Measurements from ENCODE around the gene MAN1C1. TPM values are rescaled to one million over a fixed set of nuclear protein-coding genes. Genes with fewer than 3 reads are reported as not detected.
"Not testable (repeated sequence)": the region's sequence is repeated elsewhere in the genome, so short reads cannot be mapped to it uniquely, and the experiment has no call there.

The MAN1C1 gene
- total and polyA plus RNA-seq, 9 donors: 5.2 to 17.4 (median 12.2) TPM

GRCh38 chr1:25653558-25653957 lies 37.0 kb downstream of the MAN1C1 start:
- Histone ChIP-seq H3K9me3 (replicated peaks; ENCODE audit: control insufficient read depth, low read depth, low read length) (no peaks in the 10 kb centered on the region), H3K36me3 (ENCODE audit: control insufficient read depth, insufficient read depth, low read length) (no peaks in the 10 kb centered on the region), H3K27me3 (ENCODE audit: control insufficient read depth, insufficient read depth, low read length) (no peaks in the 10 kb centered on the region), H3K27ac (ENCODE audit: low read length) (no peak overlapping the region), H3K4me1 (ENCODE audit: control insufficient read depth, insufficient read depth, low read length) (peaks cover 46% of the 10 kb centered on the region), H3K4me3 (ENCODE audit: low read length) (no peak overlapping the region)
- no peak for DNase-seq
- WGBS (ENCODE audit: insufficient coverage): 76% methylated on average over 7 of the region's 10 CpGs

- DNase-seq: no peak
- H3K27me3 ChIP-seq (ENCODE audit: control insufficient read depth, insufficient read depth, low read length): no peaks in the 10 kb centered on the region
- no peaks in the 10 kb centered on the region for H3K36me3 ChIP-seq (ENCODE audit: control insufficient read depth, insufficient read depth, low read length)
- H3K4me1 ChIP-seq (ENCODE audit: control insufficient read depth, insufficient read depth, low read length): peaks cover 53% of the 10 kb centered on the region
- no peaks in the 10 kb centered on the region for H3K9me3 ChIP-seq (replicated peaks; ENCODE audit: control insufficient read depth, low read depth, low read length)
- 100% methylated on average over 2 of the region's 6 CpGs for WGBS (ENCODE audit: insufficient coverage)
- no peak overlapping the region for H3K27ac ChIP-seq (ENCODE audit: low read length)
- H3K4me3 ChIP-seq (ENCODE audit: low read length): no peak overlapping the region
These were observed 37.6 kb downstream of the MAN1C1 start for GRCh38 chr1:25654109-25654660.

- WGBS (ENCODE audit: insufficient coverage): 60% methylated on average over 1 of the region's 6 CpGs
These were observed 40.7 kb downstream of the MAN1C1 start for GRCh38 chr1:25657121-25657882.

GRCh38 chr1:25657883-25658760 lies 41.5 kb downstream of the MAN1C1 start:
- Histone ChIP-seq H3K27me3 (ENCODE audit: control insufficient read depth, insufficient read depth, low read length) (no peaks in the 10 kb centered on the region), H3K4me3 (ENCODE audit: low read length) (no peak overlapping the region), H3K36me3 (ENCODE audit: control insufficient read depth, insufficient read depth, low read length) (no peaks in the 10 kb centered on the region), H3K27ac (ENCODE audit: low read length) (no peak overlapping the region), H3K4me1 (ENCODE audit: control insufficient read depth, insufficient read depth, low read length) (peaks cover 30% of the 10 kb centered on the region), H3K9me3 (replicated peaks; ENCODE audit: control insufficient read depth, low read depth, low read length) (no peaks in the 10 kb centered on the region)
- WGBS (ENCODE audit: insufficient coverage): 66% methylated on average over 6 of the region's 11 CpGs
- no peak for DNase-seq

More at GRCh38 chr1:25657121-25657882, 40.7 kb downstream of the MAN1C1 start:
- H3K36me3 ChIP-seq (ENCODE audit: control insufficient read depth, insufficient read depth, low read length): no peaks in the 10 kb centered on the region
- DNase-seq: no peak
- peaks cover 37% of the 10 kb centered on the region for H3K4me1 ChIP-seq (ENCODE audit: control insufficient read depth, insufficient read depth, low read length)
- no peak overlapping the region for H3K4me3 ChIP-seq (ENCODE audit: low read length)
- H3K9me3 ChIP-seq (replicated peaks; ENCODE audit: control insufficient read depth, low read depth, low read length): no peaks in the 10 kb centered on the region
- H3K27me3 ChIP-seq (ENCODE audit: control insufficient read depth, insufficient read depth, low read length): no peaks in the 10 kb centered on the region
- no peak overlapping the region for H3K27ac ChIP-seq (ENCODE audit: low read length)

GRCh38 chr1:25658791-25659431 lies 42.3 kb downstream of the MAN1C1 start:
- H3K4me1 ChIP-seq (ENCODE audit: control insufficient read depth, insufficient read depth, low read length): peaks cover 32% of the 10 kb centered on the region
- no peaks in the 10 kb centered on the region for H3K9me3 ChIP-seq (replicated peaks; ENCODE audit: control insufficient read depth, low read depth, low read length)
- H3K36me3 ChIP-seq (ENCODE audit: control insufficient read depth, insufficient read depth, low read length): no peaks in the 10 kb centered on the region
- H3K27ac ChIP-seq (ENCODE audit: low read length): peak overlapping the region; percentile 24
- WGBS (ENCODE audit: insufficient coverage): 30% methylated on average over 8 of the region's 13 CpGs
- DNase-seq: peak; percentile 79
- H3K4me3 ChIP-seq (ENCODE audit: low read length): no peak overlapping the region
- no peaks in the 10 kb centered on the region for H3K27me3 ChIP-seq (ENCODE audit: control insufficient read depth, insufficient read depth, low read length)

GRCh38 chr1:25661043-25661815 lies 44.6 kb downstream of the MAN1C1 start:
- H3K36me3 ChIP-seq (ENCODE audit: control insufficient read depth, insufficient read depth, low read length): no peaks in the 10 kb centered on the region
- H3K4me3 ChIP-seq (ENCODE audit: low read length): no peak overlapping the region
- H3K27me3 ChIP-seq (ENCODE audit: control insufficient read depth, insufficient read depth, low read length): no peaks in the 10 kb centered on the region
- H3K9me3 ChIP-seq (replicated peaks; ENCODE audit: control insufficient read depth, low read depth, low read length): no peaks in the 10 kb centered on the region
- DNase-seq: no peak
- 75% methylated on average over 2 of the region's 8 CpGs for WGBS (ENCODE audit: insufficient coverage)
- peaks cover 47% of the 10 kb centered on the region for H3K4me1 ChIP-seq (ENCODE audit: control insufficient read depth, insufficient read depth, low read length)
- H3K27ac ChIP-seq (ENCODE audit: low read length): no peak overlapping the region

- no peaks in the 10 kb centered on the region for H3K9me3 ChIP-seq (replicated peaks; ENCODE audit: control insufficient read depth, low read depth, low read length)
- no peak overlapping the region for H3K4me3 ChIP-seq (ENCODE audit: low read length)
- H3K27ac ChIP-seq (ENCODE audit: low read length): no peak overlapping the region
- no peaks in the 10 kb centered on the region for H3K27me3 ChIP-seq (ENCODE audit: control insufficient read depth, insufficient read depth, low read length)
- no peaks in the 10 kb centered on the region for H3K36me3 ChIP-seq (ENCODE audit: control insufficient read depth, insufficient read depth, low read length)
- peaks cover 52% of the 10 kb centered on the region for H3K4me1 ChIP-seq (ENCODE audit: control insufficient read depth, insufficient read depth, low read length)
- WGBS (ENCODE audit: insufficient coverage): 67% methylated on average over 2 of the region's 2 CpGs
- DNase-seq: no peak
These were observed 45.5 kb downstream of the MAN1C1 start for GRCh38 chr1:25662061-25662460.

GRCh38 chr1:25662959-25663358 lies 46.4 kb downstream of the MAN1C1 start:
- peaks cover 45% of the 10 kb centered on the region for H3K4me1 ChIP-seq (ENCODE audit: control insufficient read depth, insufficient read depth, low read length)
- H3K36me3 ChIP-seq (ENCODE audit: control insufficient read depth, insufficient read depth, low read length); DNase-seq; H3K27me3 ChIP-seq (ENCODE audit: control insufficient read depth, insufficient read depth, low read length); H3K27ac ChIP-seq (ENCODE audit: low read length); H3K9me3 ChIP-seq (replicated peaks; ENCODE audit: control insufficient read depth, low read depth, low read length); H3K4me3 ChIP-seq (ENCODE audit: low read length): not testable (repeated sequence)
- WGBS (ENCODE audit: insufficient coverage): no CpG with 5 or more reads among the region's 2 CpGs

- peak overlapping the region; percentile 89 for H3K27ac ChIP-seq (ENCODE audit: low read length)
- H3K4me3 ChIP-seq (ENCODE audit: low read length): no peak overlapping the region
- no peaks in the 10 kb centered on the region for H3K27me3 ChIP-seq (ENCODE audit: control insufficient read depth, insufficient read depth, low read length)
- H3K36me3 ChIP-seq (ENCODE audit: control insufficient read depth, insufficient read depth, low read length): no peaks in the 10 kb centered on the region
- WGBS (ENCODE audit: insufficient coverage): 15% methylated on average over 5 of the region's 14 CpGs
- peaks cover 30% of the 10 kb centered on the region for H3K4me1 ChIP-seq (ENCODE audit: control insufficient read depth, insufficient read depth, low read length)
- DNase-seq: peak; percentile 95
- no peaks in the 10 kb centered on the region for H3K9me3 ChIP-seq (replicated peaks; ENCODE audit: control insufficient read depth, low read depth, low read length)
These were observed 48.0 kb downstream of the MAN1C1 start for GRCh38 chr1:25664357-25665199.
